A549 (cell line): ENCODE measurements around the gene GPBP1L1. TPM values are rescaled to one million over a fixed set of nuclear protein-coding genes. Genes with fewer than 3 reads are reported as not detected.
"Not testable (repeated sequence)": the region's sequence is repeated elsewhere in the genome, so short reads cannot be mapped to it uniquely, and the experiment has no call there.

Source experiments
- ATAC-seq, 2 experiments: fragments of 200-7000 bp in 1 of 2; fragments of >200 bp in 1 of 2; cut with Nextera tagmentation in 1 of 2; cut with Tn5 transposase in 1 of 2; 3 replicates each; pipeline versions ENCODE4 v1.8.0 to v1.9.1; 2018 to 2020; ENCODE audit warnings: mild to moderate bottlenecking in 1 of 2, moderate library complexity in 1 of 2
- CTCF ChIA-PET: fragments of 300-600 bp; sonication (Branson Sonifier 250); formaldehyde crosslinking; extraction: SDS; loops from one replicate; lab custom pipeline; 2021; ENCODE audit warnings: antibody characterized with exemption, inconsistent platforms; lab: Yijun Ruan, JAX
- POLR2A ChIA-PET: fragments of 350-600 bp; formaldehyde crosslinking; extraction: SDS; loops from one replicate; lab custom pipeline; 2021; ENCODE audit warnings: antibody characterized with exemption, inconsistent platforms; lab: Yijun Ruan, JAX
- DNase-seq, 2 experiments: peaks; one replicate each; pipeline versions ENCODE4 v3.0.0 to v3.0.0-alpha.2; 2011 to 2016; ENCODE audit warnings: low read depth in 1 of 2, low spot score in 1 of 2
- FAIRE-seq: peaks from 2 replicates; lab custom pipeline; 2011; peaks lifted over from hg19 to GRCh38; lab: Jason Lieb, UNC
- H3K27ac ChIP-seq, 2 experiments: fragments of >200 bp; sonication (Bioruptor Twin); formaldehyde crosslinking; 3 replicates each; pipeline ENCODE4 v1.5.1; 2016 to 2017
- H3K4me1 ChIP-seq: fragments of >200 bp; sonication (Bioruptor Twin); formaldehyde crosslinking; 3 replicates; pipeline ENCODE4 v1.6.1; 2016
- H3K4me2 ChIP-seq: fragments of >200 bp; sonication (Bioruptor Twin); formaldehyde crosslinking; 3 replicates; pipeline ENCODE4 v1.6.1; 2016
- H3K4me3 ChIP-seq: fragments of >200 bp; sonication (Bioruptor Twin); formaldehyde crosslinking; 3 replicates; pipeline ENCODE4 v1.5.1; 2016
- H3K9me3 ChIP-seq: fragments of >200 bp; sonication (Bioruptor Twin); formaldehyde crosslinking; 3 replicates; pipeline ENCODE4 v1.6.1; 2016
- BHLHE40 ChIP-seq: IDR thresholded peaks from 2 replicates; pipeline ENCODE4 v1.6.1; 2012; ENCODE audit warnings: low read depth, low read length, inconsistent platforms
- CBX8 ChIP-seq: fragments of 200-600 bp; sonication (generic); IDR thresholded peaks from 2 replicates; pipeline ENCODE4 v1.6.1; 2016
- CHD2 ChIP-seq: fragments of 150-350 bp; IDR thresholded peaks from 2 replicates; pipeline ENCODE4 v1.6.1; 2014; ENCODE audit warnings: low read length; ENCODE audit not compliant: partially characterized antibody
- CHD4 ChIP-seq: fragments of 200-600 bp; sonication (generic); IDR thresholded peaks from 2 replicates; pipeline ENCODE4 v1.6.1; 2016; ENCODE audit warnings: antibody characterized with exemption, mild to moderate bottlenecking, borderline replicate concordance
- EHF ChIP-seq: fragments of 250-450 bp; sonication (Bioruptor Pico); IDR thresholded peaks from 2 replicates; pipeline ENCODE4 v1.5.0; 2020; ENCODE audit warnings: mild to moderate bottlenecking
- ELK1 ChIP-seq: fragments of 150-350 bp; IDR thresholded peaks from 2 replicates; pipeline ENCODE4 v1.6.1; 2014; ENCODE audit warnings: low read depth, mild to moderate bottlenecking, low read length
- EP300 ChIP-seq, 2 experiments: fragments of >200 bp; sonication (Bioruptor Twin); formaldehyde crosslinking; IDR thresholded peaks; 2 replicates in 1 of 2; 3 replicates in 1 of 2; pipeline ENCODE4 v1.6.1; 2016 to 2017
- GATA3 ChIP-seq: IDR thresholded peaks from 2 replicates; pipeline ENCODE4 v1.6.1; 2012; ENCODE audit warnings: borderline replicate concordance
- HDAC2 ChIP-seq: fragments of 200-600 bp; sonication (generic); IDR thresholded peaks from 2 replicates; pipeline ENCODE4 v1.6.1; 2016
- HOXB5 ChIP-seq: fragments of 250-450 bp; sonication (Bioruptor Pico); IDR thresholded peaks from 2 replicates; pipeline ENCODE4 v1.5.0; 2020; ENCODE audit warnings: mild to moderate bottlenecking, moderate library complexity
- JUNB ChIP-seq: fragments of >200 bp; sonication (Bioruptor Twin); formaldehyde crosslinking; IDR thresholded peaks from 2 replicates; pipeline ENCODE4 v1.6.1; 2016
- KDM5A ChIP-seq: fragments of 200-600 bp; sonication (generic); IDR thresholded peaks from 2 replicates; pipeline ENCODE4 v1.6.1; 2016; ENCODE audit warnings: antibody characterized with exemption, mild to moderate bottlenecking
- MAX ChIP-seq: IDR thresholded peaks from 2 replicates; pipeline ENCODE4 v1.6.1; 2012
- PBX3 ChIP-seq: IDR thresholded peaks from 2 replicates; pipeline ENCODE4 v1.6.1; 2012
- POLR2A ChIP-seq: IDR thresholded peaks from 2 replicates; pipeline ENCODE4 v1.6.1; 2012; ENCODE audit warnings: mild to moderate bottlenecking, low read length
- RAD21 ChIP-seq, 2 experiments: fragments of >200 bp in 1 of 2; sonication (Bioruptor Twin) in 1 of 2; formaldehyde crosslinking in 1 of 2; IDR thresholded peaks in 1 of 2; conservative IDR thresholded peaks in 1 of 2; 2 replicates in 1 of 2; 3 replicates in 1 of 2; pipeline ENCODE4 v1.6.1; 2012 to 2018; ENCODE audit warnings: inconsistent platforms in 1 of 2
- RARB ChIP-seq: fragments of 250-450 bp; sonication (Bioruptor Pico); IDR thresholded peaks from 2 replicates; pipeline ENCODE4 v1.8.0; 2021; ENCODE audit warnings: mild to moderate bottlenecking, moderate library complexity
- REST ChIP-seq: fragments of 200-600 bp; sonication (generic); IDR thresholded peaks from 2 replicates; pipeline ENCODE4 v1.6.1; 2016; ENCODE audit warnings: antibody characterized with exemption, mild to moderate bottlenecking, moderate library complexity
- RFX5 ChIP-seq: fragments of 450-650 bp; IDR thresholded peaks from 2 replicates; pipeline ENCODE4 v1.7.1; 2014; ENCODE audit warnings: antibody characterized with exemption, mild to moderate bottlenecking, moderate library complexity
- TFCP2L1 ChIP-seq: fragments of 250-450 bp; sonication (Bioruptor Pico); IDR thresholded peaks from 2 replicates; pipeline ENCODE4 v1.5.0; 2021; ENCODE audit warnings: mild to moderate bottlenecking
- USF2 ChIP-seq: fragments of 450-650 bp; IDR thresholded peaks from 2 replicates; pipeline ENCODE4 v1.6.1; 2014; ENCODE audit warnings: antibody characterized with exemption
- ZC3H11A ChIP-seq: fragments of 450-650 bp; IDR thresholded peaks from 2 replicates; pipeline ENCODE4 v1.6.1; 2014; ENCODE audit warnings: antibody characterized with exemption, mild to moderate bottlenecking
- ZFP36 ChIP-seq: fragments of 450-650 bp; IDR thresholded peaks from 2 replicates; pipeline ENCODE4 v1.6.1; 2014; ENCODE audit warnings: borderline replicate concordance; ENCODE audit not compliant: partially characterized antibody
- ZNF302 ChIP-seq: fragments of 250-450 bp; sonication (Bioruptor Pico); IDR thresholded peaks from 2 replicates; pipeline ENCODE4 v1.9.0; 2021; ENCODE audit warnings: inconsistent platforms, mild to moderate bottlenecking, moderate library complexity
- WGBS: methylation state at CpG from one replicate; pipeline ENCODE4 v1.1.6; 2017; ENCODE audit errors: missing lambda C conversion rate; 5-methylcytosine and 5-hydroxymethylcytosine counted together
- polyA plus RNA-seq, 4 experiments: library from polyadenylated mRNA; depleted of rRNA in 3 of 4; stranded (reverse); fragments of >200 nt; fragmentation: RNase III in 1 of 4; extraction: RNeasy Plus Mini Kit Qiagen cat#74134 plus additional on column Dnase treatment in 1 of 4; gene quantifications; 2 replicates in 3 of 4; 3 replicates in 1 of 4; pipeline ENCODE4 v1.2.3, GENCODE V29; 2011 to 2017

GPBP1L1 gene
- polyA plus RNA-seq, 2 of the 4 experiments (the other 2 are of a cell fraction), result 50.9 to 74.0 TPM

GRCh38 chr1:45677751-45678245 lies 8.5 kb downstream of the GPBP1L1 start:
- no peak for FAIRE-seq
- WGBS, result 72% methylated on average over 3 of the region's 3 CpGs
- no peak for DNase-seq
- CTCF ChIA-PET, result no interaction called here
- Histone ChIP-seq H3K27ac (no peak overlapping the region), H3K9me3 (no peaks in the 10 kb centered on the region), H3K4me2 (no peak overlapping the region), H3K4me3 (no peak overlapping the region), H3K4me1 (peaks cover 62% of the 10 kb centered on the region)
- POLR2A ChIA-PET, result interaction anchor here (1.0 kb wide), 1 partner anchor 8 kb away, joined by 3 read pairs; the partner anchor contains the start of gene GPBP1L1
- no peak for TF ChIP-seq BHLHE40
- ATAC-seq, result no peak

- H3K4me3 ChIP-seq, ATAC-seq, H3K4me2 ChIP-seq, FAIRE-seq, H3K27ac ChIP-seq, DNase-seq, H3K9me3 ChIP-seq: not testable (repeated sequence)
- WGBS, result 86% methylated on average over 7 of the region's 7 CpGs
- ChIA-PET CTCF (interaction anchor here (0.7 kb wide), 1 partner anchor 101 kb away, joined by 3 read pairs; no protein-coding TSS in a partner anchor), POLR2A (interaction anchor here (0.7 kb wide), 1 partner anchor 122 kb away, joined by 4 read pairs; no protein-coding TSS in a partner anchor)
- H3K4me1 ChIP-seq, result peaks cover 51% of the 10 kb centered on the region
These were observed 9.8 kb downstream of the GPBP1L1 start for GRCh38 chr1:45676553-45676952.

GRCh38 chr1:45674478-45674877 lies 11.9 kb downstream of the GPBP1L1 start:
- H3K9me3 ChIP-seq, result no peaks in the 10 kb centered on the region
- DNase-seq, result no peak
- FAIRE-seq, result no peak
- TF ChIP-seq HDAC2, result no peak
- no peak for TF ChIP-seq CHD4
- TF ChIP-seq JUNB, result no peak
- TF ChIP-seq RARB (CRISPR knock-in tag), result no peak
- TF ChIP-seq MAX, result no peak
- no peak for TF ChIP-seq EP300 (IDR thresholded peaks at IDR 0.05)
- no peak for TF ChIP-seq RFX5
- no peak for TF ChIP-seq GATA3
- TF ChIP-seq CHD2, result no peak
- TF ChIP-seq ELK1, result no peak
- TF ChIP-seq KDM5A, result no peak
- no peak for TF ChIP-seq USF2
- TF ChIP-seq ZNF302 (CRISPR knock-in tag), result no peak
- TF ChIP-seq ZFP36, result no peak
- no peak for TF ChIP-seq CBX8
- no peak for TF ChIP-seq POLR2A
- TF ChIP-seq HOXB5, result no peak
- no peak for TF ChIP-seq TFCP2L1 (CRISPR knock-in tag)
- H3K4me1 ChIP-seq, result peaks cover 41% of the 10 kb centered on the region
- no peak overlapping the region for H3K4me3 ChIP-seq
- CTCF ChIA-PET, result no interaction called here
- ATAC-seq, result no peak
- POLR2A ChIA-PET, result no interaction called here
- H3K27ac ChIP-seq, result peak overlapping the region in 1 of 2 experiments; percentile 19; a peak in 1 of 6 replicates
- 0 out of 3 replicates have a peak overlapping the region, but pooled peaks have one; percentile 17 for H3K4me2 ChIP-seq
- 82% methylated on average over 5 of the region's 5 CpGs for WGBS

GRCh38 chr1:45673956-45674355 lies 12.4 kb downstream of the GPBP1L1 start:
- ATAC-seq, result no peak
- no peaks in the 10 kb centered on the region for H3K9me3 ChIP-seq
- no peak overlapping the region for H3K4me3 ChIP-seq
- no peak overlapping the region for H3K27ac ChIP-seq
- peaks cover 41% of the 10 kb centered on the region for H3K4me1 ChIP-seq
- 0 out of 3 replicates have a peak overlapping the region, but pooled peaks have one; percentile 17 for H3K4me2 ChIP-seq
- no peak for DNase-seq
- ChIA-PET CTCF (interaction anchor here (0.7 kb wide), 1 partner anchor 87 kb away, joined by 5 read pairs; no protein-coding TSS in a partner anchor), POLR2A (no interaction called here)
- FAIRE-seq, result no peak
- WGBS, result 95% methylated on average over 4 of the region's 4 CpGs
- no peak for TF ChIP-seq REST
- TF ChIP-seq RFX5, result no peak
- TF ChIP-seq USF2, result no peak
- TF ChIP-seq PBX3, result no peak
- no peak for TF ChIP-seq RAD21 (conservative IDR thresholded peaks at IDR 0.05 in 1 of 2, IDR thresholded peaks at IDR 0.05 in 1 of 2)
- TF ChIP-seq ZFP36, result no peak
- no peak for TF ChIP-seq EHF
- TF ChIP-seq ZNF302 (CRISPR knock-in tag), result no peak
- no peak for TF ChIP-seq ZC3H11A
